Prostate gland (tissue), 2 donors: ENCODE data around the gene HDLBP. TPM values are rescaled to one million over a fixed set of nuclear protein-coding genes. Genes with fewer than 3 reads are reported as not detected.

Experiments
- DNase-seq: peaks from one replicate; pipeline ENCODE4 v3.0.0-alpha.2; 2019; ENCODE audit warnings: low spot score
- H3K27ac ChIP-seq, 2 donors: fragments of 200-600 bp; sonication (generic); 2 replicates each; pipeline ENCODE4 v1.5.1; 2017 to 2019
- H3K27me3 ChIP-seq: fragments of 200-600 bp; sonication (generic); replicated peaks from 2 replicates; pipeline ENCODE4 v1.5.1; 2019; ENCODE audit not compliant: insufficient read depth
- H3K36me3 ChIP-seq, 2 donors: fragments of 200-600 bp; sonication (generic); 1 replicate in 1 of 2; 2 replicates in 1 of 2; pipeline versions ENCODE4 v1.5.1 to v1.8.1; 2017 to 2019
- H3K4me1 ChIP-seq: fragments of 200-600 bp; sonication (generic); replicated peaks from 2 replicates; pipeline ENCODE4 v1.5.1; 2019
- H3K4me3 ChIP-seq, 2 donors: fragments of 200-600 bp; sonication (generic); 2 replicates each; pipeline ENCODE4 v1.5.1; 2017 to 2019
- H3K9me3 ChIP-seq: fragments of 200-600 bp; sonication (generic); 2 replicates; pipeline ENCODE4 v1.5.1; 2017
- CTCF ChIP-seq, 4 experiments: fragments of 200-600 bp in 2 of 4; fragments of 450-650 bp in 2 of 4; sonication (generic) in 2 of 4; IDR thresholded peaks; 1 replicate in 3 of 4; 2 replicates in 1 of 4; pipeline ENCODE4 v1.5.1; 2016 to 2019; ENCODE audit warnings: antibody characterized with exemption in 4 of 4, mild to moderate bottlenecking in 2 of 4, moderate library complexity in 2 of 4
- POLR2A ChIP-seq: fragments of 450-650 bp; IDR thresholded peaks from one replicate; pipeline ENCODE4 v1.6.1; 2016; ENCODE audit warnings: antibody characterized with exemption, mild to moderate bottlenecking
- POLR2AphosphoS5 ChIP-seq: sonication (generic); formaldehyde crosslinking; IDR thresholded peaks from one replicate; pipeline ENCODE4 v1.6.1; 2017; ENCODE audit warnings: antibody characterized with exemption
- WGBS: methylation state at CpG from one replicate; pipeline ENCODE4 v1.1.5; 2018; 5-methylcytosine and 5-hydroxymethylcytosine counted together
- intact Hi-C: fragments of 100-400 bp; cut with DNase I; formaldehyde crosslinking; loops from one replicate; pipeline ENCODE4 v1.14.2; 2022
- total RNA-seq, 2 donors: library from RNA; depleted of rRNA; stranded (reverse); fragments of >200 nt; gene quantifications; one replicate each; pipeline ENCODE4 v1.1.0, GENCODE V29; 2016

Gene HDLBP
- total RNA-seq, 2 donors from 2014 or later: 529 to 612 TPM

GRCh38 chr2:241193271-241193670, 122.2 kb downstream of the HDLBP start:
- peaks cover 9% of the 10 kb centered on the region for H3K4me1 ChIP-seq
- no peak for DNase-seq
- no peak for TF ChIP-seq POLR2A
- no peak for TF ChIP-seq POLR2AphosphoS5
- TF ChIP-seq CTCF (IDR thresholded peaks at IDR 0.05): no peak
- 84% methylated on average over 8 of the region's 8 CpGs for WGBS
- H3K9me3 ChIP-seq: no peaks in the 10 kb centered on the region
- no peaks in the 10 kb centered on the region for H3K36me3 ChIP-seq
- intact Hi-C loops: no loop called here
- H3K27me3 ChIP-seq: no peaks in the 10 kb centered on the region
- no peak overlapping the region for H3K27ac ChIP-seq
- no peak overlapping the region for H3K4me3 ChIP-seq

GRCh38 chr2:241191081-241191480, 124.4 kb downstream of the HDLBP start:
- no peaks in the 10 kb centered on the region for H3K9me3 ChIP-seq
- DNase-seq: no peak
- H3K4me3 ChIP-seq: no peak overlapping the region
- H3K4me1 ChIP-seq: peaks cover 9% of the 10 kb centered on the region
- intact Hi-C loops: no loop called here
- TF ChIP-seq POLR2AphosphoS5 (no peak), CTCF (IDR thresholded peaks at IDR 0.05) (no peak), POLR2A (no peak)
- H3K27me3 ChIP-seq: no peaks in the 10 kb centered on the region
- H3K36me3 ChIP-seq: no peaks in the 10 kb centered on the region
- peak overlapping the region in 1 of 2 donors; percentile 85 for H3K27ac ChIP-seq
- 46% methylated on average over 11 of the region's 14 CpGs for WGBS

- intact Hi-C loops: no loop called here
- H3K9me3 ChIP-seq: no peaks in the 10 kb centered on the region
- WGBS: 87% methylated on average over 16 of the region's 19 CpGs
- H3K4me3 ChIP-seq: peak overlapping the region in 1 of 2 donors; percentile 47
- H3K27me3 ChIP-seq: no peaks in the 10 kb centered on the region
- peak overlapping the region; percentile 76 to 85 for H3K27ac ChIP-seq
- TF ChIP-seq POLR2AphosphoS5: no peak
- TF ChIP-seq CTCF (IDR thresholded peaks at IDR 0.05): no peak
- TF ChIP-seq POLR2A: no peak
- H3K36me3 ChIP-seq: no peaks in the 10 kb centered on the region
- H3K4me1 ChIP-seq: peaks cover 9% of the 10 kb centered on the region
- DNase-seq: no peak
Measured at GRCh38 chr2:241190291-241190981, 125.0 kb downstream of the HDLBP start.

- no peaks in the 10 kb centered on the region for H3K36me3 ChIP-seq
- H3K27me3 ChIP-seq: no peaks in the 10 kb centered on the region
- peak overlapping the region; percentile 3 to 47 for H3K4me3 ChIP-seq
- TF ChIP-seq POLR2A (no peak), CTCF (IDR thresholded peaks at IDR 0.05) (no peak), POLR2AphosphoS5 (no peak)
- 83% methylated on average over 15 of the region's 15 CpGs for WGBS
- intact Hi-C loops: no loop called here
- peak overlapping the region; percentile 76 to 85 for H3K27ac ChIP-seq
- no peaks in the 10 kb centered on the region for H3K9me3 ChIP-seq
- no peak for DNase-seq
- H3K4me1 ChIP-seq: peaks cover 9% of the 10 kb centered on the region
Measured at GRCh38 chr2:241189856-241190201, 125.6 kb downstream of the HDLBP start.
